ENCODE measurements around the gene PLEKHG1. TPM values are rescaled to one million over a fixed set of nuclear protein-coding genes. Genes with fewer than 3 reads are reported as not detected.

The PLEKHG1 gene
- total RNA-seq, 1 donor from 2014 or later = 57.7 TPM

- DNase-seq (ENCODE audit: low spot score) = no peak
- no peak for ATAC-seq
- intact Hi-C loops (cut with DNase I) = no loop called here
Observed at GRCh38 chr6:150615967-150616366, 16.3 kb downstream of the PLEKHG1 start.

GRCh38 chr6:150616586-150616985 lies 16.9 kb downstream of the PLEKHG1 start:
- ATAC-seq = no peak
- intact Hi-C loops (cut with DNase I) = no loop called here
- DNase-seq (ENCODE audit: low spot score) = no peak

DNA sequence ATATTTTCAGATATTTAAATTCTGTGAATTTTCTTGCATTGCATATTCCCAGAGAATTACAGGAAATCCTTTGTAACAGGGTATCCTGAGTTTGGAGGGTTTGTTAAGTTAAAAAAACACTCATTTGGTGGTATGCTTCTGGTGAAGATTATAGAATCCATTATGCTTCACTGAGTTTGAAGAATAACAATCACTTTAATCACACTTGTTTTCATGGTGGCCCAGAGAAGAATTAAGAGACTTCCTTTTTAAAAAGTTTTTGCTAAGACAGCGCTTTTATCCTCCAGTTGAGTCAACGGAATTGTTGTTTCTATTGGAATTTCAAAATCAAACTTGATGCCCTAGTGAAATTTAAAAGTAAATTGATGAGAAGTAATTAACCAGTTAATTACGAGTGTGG lies 17.4 kb downstream of the PLEKHG1 start:
- intact Hi-C loops (cut with DNase I) = no loop called here
- ATAC-seq = no peak

DNA sequence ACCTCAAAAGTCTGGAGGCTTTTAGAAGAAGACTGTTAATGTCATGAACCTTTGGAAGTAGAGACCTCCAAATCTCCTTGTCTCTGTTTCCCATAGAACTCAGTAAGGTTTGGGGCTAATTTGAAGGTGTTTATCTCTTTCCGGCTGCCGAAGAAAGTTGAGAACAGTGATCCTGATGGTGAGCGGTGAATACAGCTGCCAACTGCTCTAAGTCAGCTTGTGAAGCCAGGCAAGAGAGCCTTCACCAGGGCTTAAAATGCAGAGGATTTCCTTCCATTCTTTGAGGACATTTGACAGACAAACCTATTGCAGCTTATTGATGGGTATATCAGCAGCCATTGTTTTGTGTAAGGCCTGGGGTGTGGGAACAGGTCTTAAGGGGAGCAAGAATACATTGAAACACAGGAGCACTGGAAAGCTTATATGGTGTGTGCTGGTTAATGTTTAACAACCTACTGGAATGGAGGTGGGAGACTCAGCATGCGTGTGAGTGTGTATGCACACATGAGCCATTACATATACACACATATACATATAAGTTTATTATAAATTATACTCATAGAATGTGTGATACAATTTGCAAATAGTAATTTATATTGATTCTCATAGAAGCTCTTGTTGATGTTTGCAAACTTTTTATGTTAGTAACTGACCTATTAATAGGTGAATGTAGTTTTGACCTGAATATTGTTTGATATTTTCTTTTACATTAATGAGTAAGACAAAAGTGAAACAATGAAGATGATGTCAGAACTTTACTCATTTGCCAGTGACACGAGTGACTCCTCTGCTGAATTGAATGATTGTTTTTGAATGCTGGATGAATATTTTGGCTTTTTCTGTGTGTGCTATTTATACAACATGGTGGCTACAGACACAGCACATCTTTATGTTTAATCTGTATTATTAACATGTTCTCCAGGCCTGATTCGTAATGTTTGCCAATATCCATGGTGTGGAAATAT lies 18.1 kb downstream of the PLEKHG1 start:
- ATAC-seq = no peak
- no peak for DNase-seq (ENCODE audit: low spot score)
- intact Hi-C loops (cut with DNase I) = no loop called here

More for the DNA sequence above, 17.4 kb downstream of the PLEKHG1 start:
- no peak for DNase-seq (ENCODE audit: low spot score)

DNA sequence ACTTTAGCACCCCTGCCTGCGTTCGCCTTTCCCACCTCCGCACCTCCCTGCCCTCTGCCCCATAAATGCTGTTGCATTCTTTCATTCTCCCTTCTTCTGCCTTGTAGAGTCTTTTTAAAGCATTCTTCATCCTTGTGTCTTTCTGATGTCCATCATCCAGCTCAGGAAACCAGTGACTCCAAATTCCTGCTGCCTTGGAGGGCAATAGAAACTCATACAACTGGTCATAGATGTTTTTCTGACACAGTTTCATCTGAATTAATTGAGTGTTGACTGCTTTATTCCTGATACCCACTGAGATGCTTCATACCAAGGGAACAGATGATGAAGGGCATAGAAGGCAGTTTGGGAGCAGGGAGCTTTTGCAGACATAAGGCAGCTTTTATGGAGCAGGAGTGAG lies 19.6 kb downstream of the PLEKHG1 start:
- DNase-seq (ENCODE audit: low spot score) = no peak
- ATAC-seq = no peak
- intact Hi-C loops (cut with DNase I) = no loop called here

GRCh38 chr6:150620244-150620643 lies 20.6 kb downstream of the PLEKHG1 start:
- peak; percentile 41 for ATAC-seq
- intact Hi-C loops (cut with DNase I) = no loop called here
- no peak for DNase-seq (ENCODE audit: low spot score)

- no peak for ATAC-seq
- DNase-seq (ENCODE audit: low spot score) = no peak
- intact Hi-C loops (cut with DNase I) = no loop called here
Observed at GRCh38 chr6:150620763-150621162, 21.1 kb downstream of the PLEKHG1 start.

DNA sequence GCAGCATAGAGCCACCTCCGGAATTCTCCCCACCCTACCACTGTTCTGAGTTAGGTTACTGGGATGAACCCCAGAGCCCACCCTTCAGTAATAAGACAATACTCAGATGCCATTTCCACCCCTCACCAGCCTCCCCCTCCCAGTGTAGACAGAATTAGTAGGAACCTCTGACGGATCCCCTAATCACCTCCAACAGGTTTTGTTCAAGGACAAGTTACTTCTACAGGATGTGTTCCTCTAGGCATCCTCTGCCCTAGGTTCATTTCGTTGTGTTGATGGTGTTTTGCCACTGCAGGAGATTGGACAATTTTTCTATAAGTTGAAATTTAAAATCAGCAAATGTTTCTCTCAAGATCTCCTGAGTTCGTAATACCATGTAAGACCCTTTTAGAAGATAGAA lies 22.8 kb downstream of the PLEKHG1 start:
- intact Hi-C loops (cut with DNase I) = no loop called here
- ATAC-seq (no peak), DNase-seq (ENCODE audit: low spot score) (no peak)

DNA sequence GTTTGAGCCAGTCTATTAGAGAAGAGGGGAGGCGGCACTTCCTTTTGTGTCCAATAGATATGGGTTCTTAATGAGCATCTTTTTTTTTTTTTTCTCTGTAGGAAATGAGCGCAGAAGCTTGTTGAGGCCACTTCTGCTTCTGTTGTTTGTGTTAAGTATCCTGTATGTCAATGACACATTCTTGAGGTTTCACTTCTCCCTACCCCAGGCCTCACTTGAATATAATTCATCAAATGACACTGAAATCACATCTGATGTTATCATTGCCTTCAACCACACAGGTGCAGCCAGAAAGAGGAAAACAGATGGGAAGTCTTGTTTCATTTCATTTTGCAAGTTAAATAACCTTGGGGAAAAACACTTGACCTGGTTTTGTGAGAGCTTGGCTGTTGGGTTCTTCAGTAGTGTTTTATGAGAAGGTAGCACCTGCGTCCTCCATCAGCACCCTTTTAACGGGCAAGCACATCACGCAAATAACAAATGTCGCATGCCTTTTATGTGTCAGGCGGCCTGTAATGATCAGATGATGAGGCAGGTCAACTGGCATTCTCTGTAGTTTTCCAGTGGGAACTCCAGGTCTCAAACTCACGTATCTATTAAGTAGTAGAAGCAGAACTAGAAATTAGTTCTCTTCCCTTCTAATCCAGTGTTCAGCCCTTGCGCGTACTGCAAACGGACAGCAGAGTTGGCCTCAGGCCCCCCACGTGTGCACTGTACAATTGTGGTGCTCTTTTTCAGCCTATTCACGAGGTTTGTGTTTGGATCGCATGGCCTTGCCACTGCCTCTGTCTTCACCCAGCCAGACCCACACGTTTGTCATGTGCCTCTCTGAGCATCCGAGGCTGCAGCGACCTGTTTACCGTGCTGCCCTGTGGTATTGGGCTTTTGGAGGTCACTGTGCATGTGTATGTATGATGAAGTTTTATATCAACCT lies 23.5 kb downstream of the PLEKHG1 start:
- no peak for DNase-seq (ENCODE audit: low spot score)
- intact Hi-C loops (cut with DNase I) = no loop called here
- ATAC-seq = peak; percentile 49

- intact Hi-C loops (cut with DNase I) = no loop called here
- ATAC-seq = no peak
Observed at GRCh38 chr6:150624191-150624590, 24.5 kb downstream of the PLEKHG1 start.

DNA sequence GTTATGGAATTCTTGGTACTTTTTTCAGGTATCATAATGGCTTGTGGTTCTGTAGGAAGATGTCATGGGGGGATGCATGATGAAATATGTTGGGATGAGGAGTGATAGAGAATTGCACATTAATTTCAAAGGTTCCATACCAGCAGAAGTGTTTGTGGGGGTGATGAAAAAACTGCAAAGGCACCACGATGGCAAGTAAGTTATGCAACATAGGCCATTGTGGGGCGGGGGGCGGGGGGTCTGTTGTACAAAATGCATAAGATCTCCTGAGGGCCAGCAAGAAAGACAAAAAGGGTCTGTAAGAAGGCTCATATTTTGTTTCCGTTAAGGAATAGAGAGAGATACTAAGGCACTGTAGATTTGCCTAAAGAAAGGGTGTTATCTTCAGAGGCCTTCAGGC lies 26.2 kb downstream of the PLEKHG1 start:
- DNase-seq (ENCODE audit: low spot score) (no peak), ATAC-seq (no peak)
- intact Hi-C loops (cut with DNase I) = no loop called here

More at GRCh38 chr6:150624191-150624590, 24.5 kb downstream of the PLEKHG1 start:
- no peak for DNase-seq (ENCODE audit: low spot score)

DNA sequence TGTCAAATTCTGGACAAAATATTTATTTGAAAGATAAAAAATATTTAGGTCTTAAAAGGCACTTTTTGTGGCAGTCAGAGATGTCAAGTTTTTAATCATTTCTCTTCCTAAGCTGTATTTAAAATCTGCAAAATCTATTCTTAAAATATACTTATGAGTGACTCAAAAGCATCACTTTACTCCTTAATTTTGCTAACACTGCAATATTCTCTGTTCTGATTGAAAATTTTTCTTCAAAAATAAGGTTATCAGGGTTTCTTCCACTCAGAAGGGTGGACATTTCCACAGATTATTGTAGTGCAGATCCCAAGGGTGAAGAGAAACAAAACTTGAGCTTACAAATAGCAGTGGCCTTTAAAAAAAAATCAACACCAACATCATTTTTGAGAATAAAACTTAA lies 27.5 kb downstream of the PLEKHG1 start:
- ATAC-seq (no peak), DNase-seq (ENCODE audit: low spot score) (no peak)

GRCh38 chr6:150627585-150628025 lies 27.9 kb downstream of the PLEKHG1 start:
- intact Hi-C loops (cut with DNase I) = no loop called here
- DNase-seq (ENCODE audit: low spot score) (no peak), ATAC-seq (no peak)

More for the DNA sequence above, 27.5 kb downstream of the PLEKHG1 start:
- intact Hi-C loops (cut with DNase I) = no loop called here

- intact Hi-C loops (cut with DNase I) = no loop called here
- ATAC-seq = no peak
- DNase-seq (ENCODE audit: low spot score) = no peak
Observed at GRCh38 chr6:150628908-150629307, 29.2 kb downstream of the PLEKHG1 start.

- ATAC-seq = peak; percentile 62
- no peak for DNase-seq (ENCODE audit: low spot score)
Observed at GRCh38 chr6:150631283-150631983, 31.7 kb downstream of the PLEKHG1 start.

DNA sequence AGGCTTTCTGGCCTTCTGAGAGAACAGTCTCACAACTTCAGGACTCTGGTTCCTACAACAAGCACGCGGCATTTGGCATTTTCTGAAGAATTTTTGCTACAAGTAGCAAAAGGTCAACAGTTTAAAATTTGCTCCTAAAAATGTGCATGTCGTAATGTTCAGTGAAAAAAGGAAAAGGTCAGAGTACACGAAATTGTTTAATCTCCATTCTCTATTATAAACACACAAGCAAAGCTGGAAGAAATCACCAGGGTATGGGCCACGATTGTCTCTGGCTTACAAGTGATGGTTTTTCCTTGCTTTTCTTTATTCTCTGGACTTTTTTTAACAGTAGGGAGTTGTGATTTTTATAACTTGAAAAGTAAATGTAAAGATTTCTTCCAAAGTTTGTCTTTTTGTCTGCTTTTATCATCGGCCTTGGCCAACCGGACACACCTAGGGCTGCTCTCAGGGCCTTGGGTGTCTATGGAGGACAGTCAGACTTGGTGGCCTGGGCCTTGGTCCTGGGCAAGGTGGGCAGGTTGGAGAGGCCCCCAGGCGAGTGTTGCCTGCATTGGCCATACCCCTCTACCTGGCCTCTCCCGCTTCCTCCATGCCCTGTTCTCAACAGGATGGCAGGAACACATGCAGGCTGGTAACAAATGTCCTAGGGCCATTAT lies 32.4 kb downstream of the PLEKHG1 start:
- peak; percentile 60 for ATAC-seq
- intact Hi-C loops (cut with DNase I) = no loop called here
- no peak for DNase-seq (ENCODE audit: low spot score)

More at GRCh38 chr6:150631283-150631983, 31.7 kb downstream of the PLEKHG1 start:
- intact Hi-C loops (cut with DNase I) = no loop called here

DNA sequence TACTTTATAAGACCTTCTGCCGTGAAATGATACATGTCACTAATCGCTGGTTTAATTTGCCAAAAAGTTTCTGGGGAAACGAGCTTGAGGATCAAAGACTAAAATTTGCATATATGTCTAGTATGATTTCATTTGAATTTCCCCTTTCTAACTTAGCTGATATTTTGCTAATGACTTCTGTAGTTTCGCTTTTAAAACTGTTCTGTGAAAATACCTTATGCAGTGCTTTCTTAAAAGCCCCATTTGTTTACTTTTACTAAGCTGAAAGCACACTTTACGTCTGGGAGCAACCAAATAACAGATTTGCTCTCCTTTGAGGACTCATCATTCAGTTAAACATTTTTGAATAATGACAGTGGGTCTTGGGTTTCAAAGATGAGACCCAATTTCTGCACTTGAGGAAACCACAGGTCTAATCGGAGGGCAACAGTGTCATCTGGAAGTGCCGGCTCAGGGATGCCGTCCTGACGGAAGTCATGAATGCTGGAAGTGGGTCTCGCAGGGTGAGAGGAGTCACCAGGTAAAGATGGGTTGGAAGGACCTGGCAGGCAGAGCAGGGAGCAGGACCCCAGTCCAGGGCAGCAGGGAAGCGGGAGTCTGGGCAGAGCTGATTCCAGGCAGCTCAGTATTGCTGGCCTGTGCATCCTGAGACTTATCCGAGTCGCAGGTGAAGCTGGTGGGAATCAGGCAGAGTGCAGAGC lies 33.2 kb downstream of the PLEKHG1 start:
- DNase-seq (ENCODE audit: low spot score) = no peak
- intact Hi-C loops (cut with DNase I) = no loop called here
- peak; percentile 8 for ATAC-seq

GRCh38 chr6:150633486-150633834 lies 33.8 kb downstream of the PLEKHG1 start:
- no peak for DNase-seq (ENCODE audit: low spot score)
- ATAC-seq = no peak
- intact Hi-C loops (cut with DNase I) = no loop called here

Measured in sciatic nerve (tissue), 2 donors.